Gastroesophageal sphincter (tissue), 3 donors: ENCODE measurements around the gene MGAM2.

Experiments used
- CTCF ChIP-seq, 4 experiments: fragments of 200-600 bp in 2 of 4; fragments of 450-650 bp in 2 of 4; sonication (generic) in 1 of 4; IDR thresholded peaks; one replicate each; pipeline ENCODE4 v1.5.1; 2017 to 2019; ENCODE audit warnings: antibody characterized with exemption in 4 of 4, mild to moderate bottlenecking in 2 of 4, moderate library complexity in 2 of 4
- EP300 ChIP-seq: sonication (generic); formaldehyde crosslinking; IDR thresholded peaks from one replicate; pipeline ENCODE4 v1.6.1; 2017; ENCODE audit warnings: antibody characterized with exemption, mild to moderate bottlenecking
- POLR2A ChIP-seq, 2 donors: fragments of 450-650 bp; IDR thresholded peaks; one replicate each; pipeline ENCODE4 v1.6.1; 2017; ENCODE audit warnings: antibody characterized with exemption in 2 of 2, mild to moderate bottlenecking in 2 of 2, moderate library complexity in 1 of 2

GRCh38 chr7:142146124-142146523 is 34.6 kb downstream of the MGAM2 start:
- TF ChIP-seq CTCF (IDR thresholded peaks at IDR 0.05) (no peak), POLR2A (IDR thresholded peaks at IDR 0.05) (no peak), EP300 (no peak)
